Ishikawa (cell line): ENCODE measurements around the gene COG7.

Experiments
- CEBPB ChIP-seq: IDR thresholded peaks from 2 replicates; pipeline ENCODE4 v1.6.1; 2012
- CREB1 ChIP-seq: IDR thresholded peaks from 2 replicates; pipeline ENCODE4 v1.6.1; 2012; ENCODE audit warnings: low read depth
- EGR1 ChIP-seq: IDR thresholded peaks from 2 replicates; pipeline ENCODE4 v1.6.1; 2012
- EP300 ChIP-seq: IDR thresholded peaks from 2 replicates; pipeline ENCODE4 v1.6.1; 2012; ENCODE audit warnings: borderline replicate concordance
- FOXM1 ChIP-seq: IDR thresholded peaks from 2 replicates; pipeline ENCODE4 v1.6.1; 2012; ENCODE audit warnings: low read depth, borderline replicate concordance
- MAX ChIP-seq: IDR thresholded peaks from 2 replicates; pipeline ENCODE4 v1.6.1; 2012
- NFIC ChIP-seq: IDR thresholded peaks from 2 replicates; pipeline ENCODE4 v1.6.1; 2012
- RAD21 ChIP-seq: IDR thresholded peaks from 2 replicates; pipeline ENCODE4 v1.6.1; 2012; ENCODE audit warnings: low read depth
- REST ChIP-seq: IDR thresholded peaks from 2 replicates; pipeline ENCODE4 v1.6.1; 2012; ENCODE audit warnings: low read depth, mild to moderate bottlenecking
- TAF1 ChIP-seq: IDR thresholded peaks from 2 replicates; pipeline ENCODE4 v1.6.1; 2012; ENCODE audit warnings: low read depth, mild to moderate bottlenecking
- TCF12 ChIP-seq: IDR thresholded peaks from 2 replicates; pipeline ENCODE4 v1.6.1; 2012; ENCODE audit warnings: low read depth
- TEAD4 ChIP-seq: IDR thresholded peaks from 2 replicates; pipeline ENCODE4 v1.6.1; 2012
- USF1 ChIP-seq: IDR thresholded peaks from 2 replicates; pipeline ENCODE4 v1.6.1; 2012
- YY1 ChIP-seq: IDR thresholded peaks from 2 replicates; pipeline ENCODE4 v1.6.1; 2012; ENCODE audit warnings: low read depth
- ZBTB7A ChIP-seq: IDR thresholded peaks from 2 replicates; pipeline ENCODE4 v1.6.1; 2012; ENCODE audit warnings: low read depth

COG7 gene

GRCh38 chr16:23406024-23406423 is 47.0 kb downstream of the COG7 start:
- no peak for TF ChIP-seq FOXM1
- no peak for TF ChIP-seq EP300
- no peak for TF ChIP-seq YY1
- no peak for TF ChIP-seq CEBPB
- TF ChIP-seq ZBTB7A: no peak
- no peak for TF ChIP-seq TCF12
- TF ChIP-seq TAF1: no peak
- TF ChIP-seq EGR1: no peak
- no peak for TF ChIP-seq REST
- no peak for TF ChIP-seq MAX
- TF ChIP-seq TEAD4: no peak
- TF ChIP-seq USF1: no peak
- TF ChIP-seq CREB1: no peak
- TF ChIP-seq RAD21: no peak

GRCh38 chr16:23403547-23403946 is 49.4 kb downstream of the COG7 start:
- TF ChIP-seq TEAD4 (no peak), FOXM1 (no peak), CEBPB (no peak), REST (no peak), TAF1 (no peak), ZBTB7A (no peak), CREB1 (no peak), RAD21 (no peak), NFIC (no peak), TCF12 (no peak), EGR1 (no peak)

- TF ChIP-seq CREB1 (no peak), YY1 (no peak), TEAD4 (no peak), FOXM1 (no peak), RAD21 (no peak), EP300 (no peak), MAX (no peak), USF1 (no peak), REST (no peak), TAF1 (no peak), ZBTB7A (no peak), TCF12 (no peak), EGR1 (no peak), CEBPB (no peak), NFIC (no peak)
These were observed 50.9 kb downstream of the COG7 start for GRCh38 chr16:23402100-23402499.

- no peak for TF ChIP-seq TEAD4
- TF ChIP-seq YY1: no peak
- TF ChIP-seq CREB1: no peak
- no peak for TF ChIP-seq USF1
- no peak for TF ChIP-seq RAD21
- TF ChIP-seq REST: no peak
- no peak for TF ChIP-seq EP300
- no peak for TF ChIP-seq CEBPB
- no peak for TF ChIP-seq TAF1
- TF ChIP-seq NFIC: no peak
- no peak for TF ChIP-seq TCF12
- TF ChIP-seq ZBTB7A: no peak
- TF ChIP-seq FOXM1: no peak
- no peak for TF ChIP-seq MAX
- TF ChIP-seq EGR1: no peak
These were observed 51.9 kb downstream of the COG7 start for GRCh38 chr16:23401139-23401538.
